PFSK-1 (cell line): ENCODE data around the gene RGS14.
A peak's percentile ranks its signal among the peaks of the same experiment; 100 is the strongest.

ENCODE experiments used
- FOXP2 ChIP-seq: optimal IDR thresholded peaks from 2 replicates; pipeline ENCODE3; 2011; ENCODE audit warnings: borderline replicate concordance, control low read depth, inconsistent platforms; ENCODE audit not compliant: insufficient read depth; ENCODE audit errors: extremely low read length, extremely low read depth
- POLR2AphosphoS5 ChIP-seq: IDR thresholded peaks from 2 replicates; pipeline ENCODE4 v1.6.1; 2012; ENCODE audit warnings: low read depth, mild to moderate bottlenecking, control low read depth, low read length, moderate library complexity
- REST ChIP-seq, 2 experiments: IDR thresholded peaks; 2 replicates each; pipeline versions ENCODE4 v1.6.1 to v1.8.0; 2011 to 2012; ENCODE audit warnings: low read depth in 2 of 2, low read length in 2 of 2, control low read depth in 1 of 2, inconsistent platforms in 1 of 2, mild to moderate bottlenecking in 1 of 2, moderate library complexity in 1 of 2; ENCODE audit not compliant: insufficient read depth in 1 of 2
- SIN3A ChIP-seq: IDR thresholded peaks from 2 replicates; pipeline ENCODE4 v1.6.1; 2012; ENCODE audit warnings: mild to moderate bottlenecking, low read length, moderate library complexity, borderline replicate concordance; ENCODE audit not compliant: insufficient read depth
- TAF1 ChIP-seq: IDR thresholded peaks from 2 replicates; pipeline ENCODE4 v1.6.1; 2012; ENCODE audit warnings: low read length, control low read depth, borderline replicate concordance; ENCODE audit not compliant: insufficient read depth

Gene RGS14

DNA sequence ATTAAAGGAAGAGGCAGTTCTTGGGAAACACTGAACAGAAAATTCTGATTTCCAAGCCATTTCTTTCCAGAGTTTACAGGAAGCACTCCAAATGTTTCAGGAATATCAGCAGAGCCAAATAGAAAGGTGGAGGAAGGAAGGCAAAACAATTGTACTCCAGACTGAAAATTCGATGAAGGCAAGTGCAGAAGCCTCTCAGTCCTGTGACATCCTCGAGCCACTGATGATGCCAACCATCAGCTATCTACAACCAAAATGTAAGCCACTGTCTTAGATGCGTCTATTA, 8.4 kb upstream of the RGS14 start:
- TF ChIP-seq FOXP2 = no peak
- no peak for TF ChIP-seq POLR2AphosphoS5
- no peak for TF ChIP-seq TAF1
- TF ChIP-seq REST (IDR thresholded peaks at IDR 0.05; ENCODE audit: insufficient read depth in 1 of 2, low read depth in 2 of 2, low read length in 2 of 2) = no peak
- no peak for TF ChIP-seq SIN3A

DNA sequence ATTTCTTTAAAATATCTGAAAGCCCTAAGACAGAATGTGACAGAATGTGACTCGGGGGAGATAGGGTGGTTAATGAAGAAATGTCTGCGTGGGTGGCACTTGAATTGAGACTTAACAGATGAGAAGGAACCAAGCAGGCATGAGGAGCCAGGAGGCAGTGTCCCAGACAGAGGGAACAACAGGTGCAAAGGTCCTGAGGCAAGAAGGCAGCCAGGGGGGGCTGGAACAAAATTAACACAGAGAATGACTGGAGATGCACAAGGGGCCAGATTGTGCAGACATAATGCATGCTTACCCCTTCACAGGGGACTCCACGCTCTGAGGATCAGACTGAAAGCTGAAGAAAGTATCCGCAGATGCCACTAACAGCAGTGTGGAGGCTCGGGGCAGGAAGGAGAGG, 8.0 kb upstream of the RGS14 start:
- no peak for TF ChIP-seq TAF1
- TF ChIP-seq REST (IDR thresholded peaks at IDR 0.05; ENCODE audit: insufficient read depth in 1 of 2, low read depth in 2 of 2, low read length in 2 of 2) = no peak
- no peak for TF ChIP-seq POLR2AphosphoS5

- no peak for TF ChIP-seq POLR2AphosphoS5
Observed at GRCh38 chr5:177350776-177351391, 6.8 kb upstream of the RGS14 start.

- TF ChIP-seq REST (IDR thresholded peaks at IDR 0.05; ENCODE audit: insufficient read depth in 1 of 2, low read depth in 2 of 2, low read length in 2 of 2) (no peak), FOXP2 (peak; percentile 48), TAF1 (peak; percentile 83; the same call in 1 of the 2 replicates), POLR2AphosphoS5 (peak; percentile 76), SIN3A (peak; percentile 61; the same call in 1 of the 2 replicates)
Observed at GRCh38 chr5:177351392-177352329, 6.1 kb upstream of the RGS14 start, which contains the start of gene LMAN2. LMAN2 (minus strand) TSS chr5:177351668; CDS start chr5:177351647, 21 bp downstream.

DNA sequence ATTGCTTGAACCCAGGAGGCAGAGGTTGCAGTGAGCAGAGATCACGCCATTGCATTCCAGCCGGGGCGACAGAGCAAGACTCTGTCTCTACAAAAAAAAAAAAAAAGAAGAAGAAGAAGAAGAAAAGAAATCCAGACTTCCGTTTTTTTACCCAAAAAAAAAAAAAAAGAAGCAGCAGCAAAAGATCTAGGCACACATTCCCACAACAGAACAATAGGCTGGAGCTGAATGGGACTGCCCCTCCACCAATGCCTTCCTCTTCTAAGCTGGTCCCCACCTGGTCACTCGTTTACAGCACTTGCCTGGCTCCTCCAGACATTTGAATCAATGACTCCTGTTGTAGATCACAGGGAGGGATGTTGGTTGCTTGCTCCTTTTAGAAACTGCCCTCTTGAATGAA, 4.6 kb upstream of the RGS14 start:
- TF ChIP-seq POLR2AphosphoS5 = no peak
- no peak for TF ChIP-seq SIN3A
- TF ChIP-seq FOXP2 = no peak
- no peak for TF ChIP-seq TAF1
- no peak for TF ChIP-seq REST (IDR thresholded peaks at IDR 0.05; ENCODE audit: insufficient read depth in 1 of 2, low read depth in 2 of 2, low read length in 2 of 2)
